ENCODE measurements around the gene FOLR3. TPM values are rescaled to one million over a fixed set of nuclear protein-coding genes. Genes with fewer than 3 reads are reported as not detected.
"Not testable (repeated sequence)": the region's sequence is repeated elsewhere in the genome, so short reads cannot be mapped to it uniquely, and the experiment has no call there.

FOLR3 gene
- total RNA-seq, result under 1 TPM in 2 of 4 donors, not detected in 2; 0.68 to 0.88 TPM

GRCh38 chr11:72135473-72135872 lies at the start of gene FOLR3:
Gene FOLR3 (plus strand): TSS chr11:72135725. CDS start chr11:72135953, 228 bp downstream.
- not testable (repeated sequence) for TF ChIP-seq CTCF (IDR thresholded peaks at IDR 0.05; ENCODE audit: low read depth)

GRCh38 chr11:72088076-72088808 lies 47.3 kb upstream of the FOLR3 start:
- TF ChIP-seq CTCF (IDR thresholded peaks at IDR 0.05; ENCODE audit: low read depth), result no peak

- no peak for TF ChIP-seq CTCF (IDR thresholded peaks at IDR 0.05; ENCODE audit: low read depth)
These were observed 44.2 kb upstream of the FOLR3 start for GRCh38 chr11:72091292-72091691.

- TF ChIP-seq CTCF (IDR thresholded peaks at IDR 0.05; ENCODE audit: low read depth), result no peak
These were observed 36.8 kb upstream of the FOLR3 start for GRCh38 chr11:72098741-72099140.

- no peak for TF ChIP-seq CTCF (IDR thresholded peaks at IDR 0.05; ENCODE audit: low read depth)
These were observed 35.5 kb upstream of the FOLR3 start for GRCh38 chr11:72100009-72100408.

GRCh38 chr11:72100462-72100861 lies 35.1 kb upstream of the FOLR3 start:
- no peak for TF ChIP-seq CTCF (IDR thresholded peaks at IDR 0.05; ENCODE audit: low read depth)

GRCh38 chr11:72102162-72102561 lies 33.4 kb upstream of the FOLR3 start:
- TF ChIP-seq CTCF (IDR thresholded peaks at IDR 0.05; ENCODE audit: low read depth), result no peak
